ENCODE results near the gene CISD1. TPM values are rescaled to one million over a fixed set of nuclear protein-coding genes. Genes with fewer than 3 reads are reported as not detected.

CISD1 gene
- total RNA-seq, 2 experiments from 2014 or later: 49.7 to 58.2 TPM

DNA sequence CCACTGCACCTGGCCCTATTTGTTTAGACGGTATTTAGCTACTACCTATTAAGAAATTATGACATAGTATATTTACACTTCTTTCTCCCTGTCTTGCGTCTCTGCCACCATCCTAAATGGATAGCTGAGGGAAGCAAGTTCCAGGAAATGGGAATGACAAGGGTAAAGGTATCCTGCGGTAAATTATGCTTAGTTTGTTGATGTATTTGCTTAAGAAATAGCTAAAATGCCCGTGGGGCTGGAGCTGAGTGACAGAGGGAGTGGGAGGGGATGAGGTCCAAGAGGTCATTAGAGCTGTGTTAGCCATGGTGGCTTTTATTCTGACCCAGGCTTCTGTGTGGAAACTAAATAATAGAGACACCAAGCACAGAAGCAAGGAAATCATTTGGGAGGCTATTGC is 36.9 kb downstream of the CISD1 start:
- peaks cover 19% of the 10 kb centered on the region for H3K27me3 Mint-ChIP-seq
- no peak for TF ChIP-seq CTCF (IDR thresholded peaks at IDR 0.05)
- ATAC-seq (no peak), DNase-seq (no peak)
- H3K36me3 Mint-ChIP-seq (ENCODE audit: low read depth): no peaks in the 10 kb centered on the region
- no peaks in the 10 kb centered on the region for H3K4me1 Mint-ChIP-seq (ENCODE audit: low read depth)
- POLR2A ChIA-PET: interaction anchor here (0.6 kb wide), 1 partner anchor 27 kb away, joined by 3 read pairs; no protein-coding TSS in a partner anchor
- no peak overlapping the region for H3K4me3 Mint-ChIP-seq
- intact Hi-C loops (cut with micrococcal nuclease): no loop called here
- H3K27ac Mint-ChIP-seq: no peak overlapping the region
- H3K9me3 Mint-ChIP-seq: no peaks in the 10 kb centered on the region
- CTCF ChIA-PET: interaction anchor here (0.7 to 2.3 kb wide), 3 partner anchors 8 to 129 kb away, joined by 3 to 6 read pairs (median 4); no protein-coding TSS in a partner anchor

- Mint-ChIP-seq H3K4me3 (no peak overlapping the region), H3K27ac (no peak overlapping the region), H3K36me3 (ENCODE audit: low read depth) (no peaks in the 10 kb centered on the region), H3K27me3 (peaks cover 22% of the 10 kb centered on the region), H3K4me1 (ENCODE audit: low read depth) (no peaks in the 10 kb centered on the region), H3K9me3 (no peaks in the 10 kb centered on the region)
- ChIA-PET POLR2A (no interaction called here), CTCF (interaction anchor here (1.9 to 2.3 kb wide), 2 partner anchors 8 to 131 kb away, joined by 6 to 13 read pairs; no protein-coding TSS in a partner anchor)
- TF ChIP-seq CTCF (IDR thresholded peaks at IDR 0.05): no peak
- DNase-seq: no peak
- intact Hi-C loops (cut with micrococcal nuclease): no loop called here
- no peak for ATAC-seq
Observed at GRCh38 chr10:58307676-58308075, 38.7 kb downstream of the CISD1 start.

DNA sequence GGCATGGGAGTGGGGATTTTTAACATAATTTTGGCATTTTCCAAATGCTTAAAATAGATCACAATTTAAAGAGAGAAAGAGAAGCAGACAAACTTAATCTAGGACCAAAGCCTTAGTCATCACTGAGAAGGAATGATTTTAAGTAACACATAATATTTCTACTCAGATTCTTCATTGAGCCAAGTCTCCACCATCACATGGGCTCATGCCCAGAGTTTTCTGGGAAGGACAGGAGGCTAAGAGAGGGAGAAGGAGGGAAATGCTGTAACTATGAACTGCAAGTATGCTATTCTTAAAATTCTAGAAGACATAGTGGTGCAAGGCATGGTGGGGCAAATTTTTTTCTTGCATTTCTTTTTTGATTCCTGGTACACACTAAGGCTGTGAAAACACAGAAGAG is 42.1 kb downstream of the CISD1 start:
- H3K9me3 Mint-ChIP-seq: no peaks in the 10 kb centered on the region
- intact Hi-C loops (cut with micrococcal nuclease): no loop called here
- POLR2A ChIA-PET: no interaction called here

DNA sequence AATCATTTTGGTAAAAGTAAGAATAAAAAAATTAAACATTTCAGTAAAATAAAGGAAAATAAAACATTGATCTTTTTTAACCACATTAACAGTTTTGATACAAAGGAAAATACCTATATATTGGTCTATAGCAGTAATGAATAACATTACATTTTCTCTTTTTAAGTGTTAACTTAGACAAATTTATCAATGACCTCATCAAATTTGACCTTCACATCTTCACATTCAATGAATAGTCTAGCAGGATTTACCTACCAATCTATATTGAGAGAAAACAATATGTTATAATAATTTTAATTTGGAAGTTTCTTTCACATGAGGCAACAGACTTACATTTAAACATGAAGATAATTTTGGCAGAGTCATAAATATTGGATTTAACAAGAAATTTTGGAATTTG is 47.9 kb downstream of the CISD1 start:
- Mint-ChIP-seq H3K36me3 (ENCODE audit: low read depth) (no peaks in the 10 kb centered on the region), H3K4me3 (no peak overlapping the region), H3K27me3 (peaks cover 3% of the 10 kb centered on the region), H3K9me3 (no peaks in the 10 kb centered on the region), H3K4me1 (ENCODE audit: low read depth) (no peaks in the 10 kb centered on the region), H3K27ac (no peak overlapping the region)
- POLR2A ChIA-PET: no interaction called here
- CTCF ChIA-PET: no interaction called here
- ATAC-seq (no peak), DNase-seq (no peak)
- intact Hi-C loops (cut with micrococcal nuclease): no loop called here
- no peak for TF ChIP-seq CTCF (IDR thresholded peaks at IDR 0.05)

More for the DNA sequence above, 42.1 kb downstream of the CISD1 start:
- no peaks in the 10 kb centered on the region for H3K4me1 Mint-ChIP-seq (ENCODE audit: low read depth)
- H3K27me3 Mint-ChIP-seq: peaks cover 15% of the 10 kb centered on the region
- no peak overlapping the region for H3K27ac Mint-ChIP-seq
- H3K36me3 Mint-ChIP-seq (ENCODE audit: low read depth): no peaks in the 10 kb centered on the region
- CTCF ChIA-PET: interaction anchor here (1.6 to 2.7 kb wide), 2 partner anchors 11 to 133 kb away, joined by 4 to 10 read pairs; no protein-coding TSS in a partner anchor
- no peak for TF ChIP-seq CTCF (IDR thresholded peaks at IDR 0.05)
- DNase-seq (no peak), ATAC-seq (no peak)
- H3K4me3 Mint-ChIP-seq: no peak overlapping the region

DNA sequence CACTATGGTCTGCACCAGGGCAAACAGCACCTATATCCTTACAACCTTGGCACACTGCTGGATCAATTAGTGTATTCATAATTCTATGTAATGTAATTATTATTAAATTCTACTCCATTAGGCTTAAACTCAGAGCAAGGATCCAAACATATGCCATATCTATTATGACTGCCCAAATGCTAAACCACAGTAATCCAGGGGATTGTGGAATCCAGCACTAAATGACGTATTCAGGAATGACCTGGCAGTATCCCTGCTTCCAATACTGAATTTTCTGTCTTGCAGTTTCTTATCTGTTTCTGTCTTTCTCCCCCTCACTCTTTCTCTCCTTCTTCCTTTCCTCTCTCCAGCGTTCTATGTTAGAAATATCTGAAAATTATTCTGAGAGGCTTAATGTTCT is 49.4 kb downstream of the CISD1 start:
- POLR2A ChIA-PET: no interaction called here
- ATAC-seq (no peak), DNase-seq (no peak)
- no peak for TF ChIP-seq CTCF (IDR thresholded peaks at IDR 0.05)
- Mint-ChIP-seq H3K4me1 (ENCODE audit: low read depth) (peaks cover 7% of the 10 kb centered on the region), H3K4me3 (no peak overlapping the region), H3K27me3 (no peaks in the 10 kb centered on the region), H3K36me3 (ENCODE audit: low read depth) (no peaks in the 10 kb centered on the region), H3K9me3 (no peaks in the 10 kb centered on the region), H3K27ac (no peak overlapping the region)
- CTCF ChIA-PET: interaction anchor here (1.0 kb wide), 1 partner anchor 18 kb away, joined by 3 read pairs; no protein-coding TSS in a partner anchor
- intact Hi-C loops (cut with micrococcal nuclease): no loop called here

Data from activated CD8-positive, alpha-beta T cell treated with anti-CD3 and anti-CD28 coated beads for 36 hours (primary cell).